Thyroid gland (tissue), 4 donors: ENCODE measurements around the gene PLEKHA7.
"Not testable (repeated sequence)": the region's sequence is repeated elsewhere in the genome, so short reads cannot be mapped to it uniquely, and the experiment has no call there.

Experiments
- CTCF ChIP-seq, 6 experiments: fragments of 200-600 bp in 3 of 6; fragments of 450-650 bp in 3 of 6; sonication (generic) in 3 of 6; IDR thresholded peaks; one replicate each; pipeline ENCODE4 v1.5.1; 2016 to 2019; ENCODE audit warnings: antibody characterized with exemption in 6 of 6, mild to moderate bottlenecking in 2 of 6, inconsistent platforms in 1 of 6, moderate library complexity in 1 of 6
- POLR2A ChIP-seq, 2 donors: fragments of 450-650 bp; IDR thresholded peaks; one replicate each; pipeline ENCODE4 v1.6.1; 2017; ENCODE audit warnings: antibody characterized with exemption in 2 of 2, mild to moderate bottlenecking in 2 of 2, moderate library complexity in 1 of 2

GRCh38 chr11:16889010-16889409 is 125.2 kb downstream of the PLEKHA7 start:
- not testable (repeated sequence) for TF ChIP-seq CTCF, POLR2A (IDR thresholded peaks at IDR 0.05)
